HL-60/S4 treated with phorbol 12-myristate 13-acetate at 8.2 ng/mL for 4 days and 3 days (cell line): ENCODE results near the gene TCOF1.

ENCODE experiments used
- in situ Hi-C: fragments of 300-500 bp; cut with MboI; formaldehyde crosslinking; loops from 2 replicates; pipeline ENCODE4 v1.15.0; 2022; ENCODE audit warnings: low sequenced_read_pairs

The TCOF1 gene

DNA sequence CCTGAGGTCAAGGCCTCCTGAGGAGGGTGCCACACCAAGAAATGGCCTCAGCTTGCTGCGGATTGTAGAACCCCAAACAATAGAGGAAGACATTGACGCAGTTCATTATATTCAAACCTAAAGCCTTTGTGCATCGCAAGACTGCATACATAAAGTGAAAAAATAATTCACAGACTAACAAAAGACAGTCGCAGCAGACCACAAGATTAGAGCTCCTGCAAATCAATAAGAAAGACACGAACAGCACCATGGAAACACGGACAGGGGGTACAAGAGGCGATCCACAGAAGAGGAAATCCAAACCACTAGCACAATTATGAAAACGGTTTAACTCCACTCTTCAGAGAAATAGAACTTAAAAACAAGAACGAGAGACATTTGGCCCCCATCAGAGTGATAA is 10.0 kb upstream of the TCOF1 start:
- in situ Hi-C loops, result no loop called here

DNA sequence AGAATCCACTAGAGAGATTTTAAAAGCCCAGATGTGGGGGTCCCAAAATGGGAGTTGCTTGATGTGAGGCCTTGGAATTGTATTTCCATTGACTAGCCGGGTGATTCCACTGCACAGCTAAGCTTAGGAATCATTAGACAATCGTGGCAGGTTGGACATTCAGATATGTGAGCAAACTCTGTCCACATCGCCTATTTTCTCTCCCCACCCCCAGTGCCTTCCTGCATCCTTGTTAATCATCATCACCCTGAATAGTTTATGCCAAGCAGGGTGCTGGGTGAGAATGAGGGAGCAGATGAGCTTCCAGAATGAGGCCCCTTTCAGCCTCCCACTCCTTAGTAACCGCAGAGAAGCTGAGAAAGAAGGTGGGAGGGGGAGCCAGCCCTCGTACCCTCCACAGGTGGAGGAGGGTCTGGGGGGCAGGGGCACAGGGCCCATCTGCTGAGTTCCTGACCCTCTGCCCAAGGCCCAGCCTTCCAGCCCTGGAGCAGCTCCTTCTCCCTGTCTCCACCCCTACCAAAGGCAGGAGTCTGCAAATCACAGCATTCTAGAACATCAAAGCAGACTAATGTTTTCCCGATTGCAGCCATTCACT is 7.7 kb upstream of the TCOF1 start:
- in situ Hi-C loops, result no loop called here

DNA sequence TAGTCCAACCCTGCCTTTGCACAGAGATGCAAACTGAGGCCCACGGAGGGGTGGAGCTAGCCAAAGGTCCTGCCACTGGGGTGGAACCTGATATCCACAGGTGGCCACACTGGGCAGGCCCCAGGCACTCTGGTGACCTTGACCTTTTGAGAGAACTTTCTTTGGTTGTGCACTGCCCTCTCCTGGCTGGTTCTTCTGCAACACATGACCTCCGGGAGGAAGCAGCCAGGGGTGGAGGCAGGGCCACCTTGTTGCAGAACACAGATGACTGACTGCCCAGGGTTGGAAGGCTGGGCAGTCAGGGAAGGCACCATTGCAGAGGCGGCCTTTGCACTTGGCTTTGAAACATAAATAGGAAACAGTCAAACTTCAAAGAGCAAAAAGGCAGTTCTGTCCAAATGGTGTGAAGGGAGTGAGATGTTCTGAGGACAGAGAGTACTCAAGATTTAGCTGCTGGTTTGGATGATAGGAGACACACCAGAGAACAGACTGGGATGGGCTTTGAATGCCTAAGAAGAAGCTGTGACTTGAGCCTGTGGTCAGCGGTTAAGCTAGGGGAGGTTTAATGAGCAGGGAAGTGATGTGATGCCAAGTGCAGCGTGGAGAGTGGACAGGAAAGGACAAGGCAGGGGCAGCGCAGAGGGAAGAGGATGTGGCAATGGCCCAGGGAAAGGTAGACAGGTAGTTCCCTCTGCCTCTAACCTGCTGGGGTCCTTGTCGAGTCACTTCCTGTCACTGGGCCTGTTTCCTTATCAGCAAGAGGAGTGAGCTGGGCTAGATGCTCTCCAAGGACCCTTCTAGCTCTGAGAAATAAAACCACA is 6.8 kb upstream of the TCOF1 start:
- in situ Hi-C loops, result no loop called here

DNA sequence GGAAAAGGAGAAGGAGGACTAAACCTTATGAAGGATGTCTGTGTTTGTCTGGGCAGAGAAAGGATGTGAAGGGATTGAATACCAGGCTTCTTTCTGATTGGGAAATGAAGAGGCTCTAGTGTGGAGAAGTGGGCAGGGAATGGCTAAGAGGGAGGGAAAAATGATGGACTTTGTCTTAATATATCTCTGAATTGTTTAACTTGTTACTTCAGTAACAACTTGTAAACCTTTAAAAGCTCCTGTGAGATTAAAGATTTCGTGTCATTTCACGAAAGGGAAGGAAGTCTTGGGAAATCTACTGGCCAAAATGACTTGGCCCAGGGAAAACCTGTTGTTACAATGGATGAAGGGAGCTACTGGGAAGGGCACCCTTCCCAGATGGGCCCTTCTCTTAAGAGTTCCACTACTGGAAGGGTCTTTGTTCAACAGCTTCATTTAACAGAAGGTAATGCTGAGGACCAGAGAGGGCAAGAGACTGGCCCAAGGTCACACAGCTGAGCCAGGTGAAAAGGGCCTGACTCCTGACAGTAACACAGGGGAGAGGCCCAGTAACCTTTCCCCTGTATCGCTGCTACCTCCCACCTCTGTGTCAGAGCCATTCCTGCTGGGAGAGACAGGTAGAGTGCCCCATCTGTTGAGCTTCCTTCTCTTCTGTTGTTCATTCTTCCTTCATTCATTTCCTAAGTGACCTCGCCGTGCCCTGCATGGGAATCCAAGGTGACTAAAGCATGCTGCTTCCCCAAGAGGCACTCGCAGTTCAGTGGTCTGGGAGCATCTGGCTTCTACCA is 5.1 kb upstream of the TCOF1 start:
- in situ Hi-C loops, result no loop called here

DNA sequence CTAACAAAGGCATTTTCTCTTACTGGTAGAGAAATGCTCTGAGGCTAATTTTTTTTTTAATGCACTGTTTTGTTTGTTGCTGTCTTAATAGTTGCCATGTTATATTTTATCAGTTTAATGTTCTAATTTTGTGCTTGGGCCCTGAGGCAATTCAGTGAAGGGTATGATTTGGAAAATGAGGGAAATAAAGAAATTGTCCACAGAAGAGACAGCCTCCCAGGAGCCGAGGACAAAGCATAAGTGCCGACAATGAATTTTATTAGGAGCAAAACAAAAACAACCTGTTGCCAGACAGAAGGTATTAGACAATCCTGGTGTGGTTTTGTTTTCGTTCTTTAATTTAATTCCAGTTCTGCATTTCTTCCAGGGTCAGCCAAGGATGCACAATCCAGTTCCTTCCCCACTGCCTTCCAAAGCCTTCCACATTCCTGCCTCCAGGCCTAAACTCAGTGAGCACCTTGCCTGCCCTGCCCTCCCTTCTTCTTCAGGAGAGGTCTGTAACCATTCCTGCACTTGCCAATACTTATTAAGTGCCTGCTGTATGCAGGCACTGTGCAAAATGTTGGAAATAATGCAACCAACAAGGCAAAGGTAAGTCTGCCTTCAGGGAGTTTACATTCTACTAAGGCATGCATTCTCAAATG is 4.3 kb upstream of the TCOF1 start:
- in situ Hi-C loops, result no loop called here

DNA sequence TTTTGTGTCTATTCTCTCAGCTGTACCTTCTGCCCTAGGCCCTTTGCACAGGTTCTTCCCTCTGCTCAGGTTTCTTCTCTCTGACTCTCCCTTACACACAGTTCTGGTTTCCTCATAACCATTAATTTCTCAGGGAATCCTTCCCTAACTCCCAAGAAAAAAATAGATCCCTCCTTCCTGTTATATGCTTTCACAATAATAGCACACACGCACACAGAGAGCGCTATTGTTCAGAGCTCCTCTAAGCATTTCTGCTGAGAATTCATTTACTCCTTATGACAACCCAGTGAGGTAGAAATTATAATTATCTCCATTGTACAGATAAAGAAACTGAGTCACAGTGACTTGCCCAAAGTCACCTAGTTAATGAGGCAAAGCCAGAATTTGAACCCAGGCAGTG is 1.7 kb upstream of the TCOF1 start:
- in situ Hi-C loops, result no loop called here

DNA sequence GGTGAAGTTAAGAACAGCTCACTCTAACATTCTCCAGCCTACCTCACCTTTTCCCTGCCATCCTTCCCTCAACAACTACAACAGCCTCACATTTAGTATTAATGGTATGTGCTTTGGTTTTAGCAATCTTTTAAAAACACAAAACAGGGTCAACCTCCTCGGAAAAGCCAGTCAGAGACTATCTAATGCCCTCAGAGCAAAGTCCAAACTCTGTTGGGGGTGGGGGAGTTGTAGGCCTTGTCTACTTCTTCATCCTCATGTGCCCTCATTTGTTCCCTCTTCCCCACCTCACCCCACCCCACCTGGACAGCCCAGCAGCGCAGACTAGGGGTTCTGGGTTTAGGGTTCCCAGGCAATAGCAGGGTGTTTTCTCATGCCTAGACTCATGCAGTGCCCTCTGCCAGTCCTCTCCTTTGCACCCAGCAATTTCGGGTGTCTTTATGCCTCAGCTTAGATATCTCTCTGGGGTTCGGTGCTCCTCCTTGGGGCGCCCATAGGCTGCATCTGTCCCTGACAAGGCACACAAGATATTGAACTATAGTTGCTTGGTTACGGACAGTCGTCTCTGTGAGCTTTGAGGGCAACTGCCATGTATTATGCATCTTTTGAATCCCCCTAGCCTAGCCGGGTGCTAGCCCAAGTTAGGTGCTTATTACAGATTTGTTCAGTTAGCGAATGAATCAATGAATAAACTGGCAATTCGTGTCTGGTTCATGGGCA is 762 bp upstream of the TCOF1 start:
- in situ Hi-C loops, result no loop called here

DNA sequence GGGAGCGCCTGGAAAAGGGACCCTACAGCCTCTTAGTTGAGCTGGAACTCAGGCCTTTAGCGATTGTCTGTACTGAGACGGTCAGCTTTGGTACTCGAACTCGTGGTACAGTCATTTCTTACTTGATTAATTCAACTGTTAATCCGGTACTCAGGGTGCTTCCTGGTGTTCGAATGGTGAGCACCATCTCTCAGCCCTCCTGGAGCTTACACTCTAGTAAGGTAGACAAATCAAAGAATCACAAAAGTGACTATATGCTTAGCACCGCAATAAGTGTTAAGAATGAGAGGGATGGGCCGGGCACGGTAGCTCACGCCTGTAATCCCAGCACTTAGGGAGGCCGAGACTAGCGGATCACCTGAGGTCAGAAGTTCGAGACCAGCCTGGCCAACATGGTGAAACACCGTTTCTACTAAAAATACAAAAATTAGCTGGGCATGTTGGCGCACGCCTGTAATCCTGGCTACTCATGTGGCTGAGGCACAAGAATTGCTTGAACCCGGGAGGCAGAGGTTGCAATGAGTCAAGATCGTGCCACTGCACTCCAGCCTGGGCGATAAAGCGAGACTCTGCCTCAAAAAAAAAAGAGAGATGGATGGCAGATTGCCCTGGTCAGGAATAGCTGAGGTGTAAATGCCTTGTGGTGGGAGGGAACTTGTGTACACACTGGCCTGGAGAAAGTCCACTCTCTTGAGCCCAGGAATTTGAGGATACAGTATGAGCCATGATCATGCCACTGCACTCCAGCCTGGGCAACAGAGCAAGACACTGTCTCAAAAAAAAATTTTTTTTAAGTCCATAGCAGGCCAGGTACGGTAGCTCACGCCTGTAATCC is 981 bp downstream of the TCOF1 start:
- in situ Hi-C loops, result no loop called here

DNA sequence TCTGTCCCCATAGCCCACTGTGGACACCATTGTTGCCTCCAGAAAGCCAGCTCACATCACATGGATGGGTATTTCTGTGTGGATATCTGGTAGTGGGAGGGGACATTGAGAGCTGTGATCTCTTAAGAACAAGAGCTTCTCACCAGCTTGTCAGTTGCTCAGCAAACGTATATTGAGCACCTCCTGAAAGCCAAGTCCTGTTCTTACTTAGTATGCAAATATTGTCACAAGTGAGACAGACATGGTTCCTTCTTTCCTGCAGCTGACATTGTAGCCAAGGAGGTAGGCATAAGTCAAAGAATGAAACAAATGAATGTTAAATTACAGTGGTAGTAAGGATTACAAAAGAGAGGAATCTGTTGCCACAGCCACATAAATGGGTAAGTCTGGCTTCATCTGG is 3.8 kb downstream of the TCOF1 start:
- in situ Hi-C loops, result no loop called here

DNA sequence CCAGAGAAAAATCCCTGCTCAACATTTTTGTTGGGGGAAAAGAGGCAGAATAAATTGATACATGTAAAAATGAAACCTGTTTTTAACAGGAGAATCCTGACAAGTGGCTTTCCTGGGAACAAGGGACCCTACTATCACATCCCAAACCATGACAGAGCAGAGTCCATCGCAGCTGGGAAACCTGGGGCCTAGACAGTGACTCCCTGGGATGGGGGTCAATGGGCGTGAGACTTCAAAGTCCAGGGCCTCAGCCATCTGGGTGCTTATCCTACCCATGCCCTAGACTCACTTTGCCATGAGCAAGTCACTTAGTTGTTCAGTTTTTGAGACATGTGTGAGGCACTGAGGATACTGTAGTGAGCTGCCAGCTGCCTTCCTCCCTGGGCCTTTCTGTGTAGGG is 5.7 kb downstream of the TCOF1 start:
- in situ Hi-C loops, result no loop called here

DNA sequence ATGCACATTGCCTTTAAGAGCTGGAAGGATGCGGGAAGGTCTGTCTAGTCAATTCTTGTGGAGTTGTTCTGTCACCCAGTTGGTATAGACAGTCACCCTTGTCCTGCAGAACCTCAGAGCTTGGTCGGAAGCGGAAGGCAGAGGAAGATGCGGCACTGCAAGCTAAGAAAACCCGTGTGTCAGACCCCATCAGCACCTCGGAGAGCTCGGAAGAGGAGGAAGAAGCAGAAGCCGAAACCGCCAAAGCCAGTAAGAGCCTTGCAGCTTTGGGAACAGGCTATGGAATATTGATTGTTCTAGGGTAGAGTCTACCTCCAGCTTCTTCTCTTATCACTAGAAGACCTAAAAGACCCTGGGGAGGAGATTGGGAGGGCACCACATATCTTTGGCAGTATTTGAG is 6.5 kb downstream of the TCOF1 start:
- in situ Hi-C loops, result no loop called here

DNA sequence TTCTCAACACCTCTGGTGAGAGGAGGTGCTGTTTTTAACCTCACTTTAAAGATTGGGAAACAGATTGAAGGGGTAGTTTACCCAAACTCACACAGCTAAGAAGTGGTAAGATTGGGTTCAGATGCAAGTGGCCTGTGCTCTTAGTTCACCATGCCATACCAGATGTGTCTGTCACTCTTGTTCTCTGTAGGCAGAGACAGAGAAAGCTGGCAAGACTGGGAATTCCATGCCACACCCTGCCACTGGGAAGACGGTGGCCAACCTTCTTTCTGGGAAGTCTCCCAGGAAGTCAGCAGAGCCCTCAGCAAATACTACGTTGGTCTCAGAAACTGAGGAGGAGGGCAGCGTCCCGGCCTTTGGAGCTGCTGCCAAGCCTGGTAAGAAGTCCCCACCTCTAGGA is 11.0 kb downstream of the TCOF1 start:
- in situ Hi-C loops, result no loop called here

DNA sequence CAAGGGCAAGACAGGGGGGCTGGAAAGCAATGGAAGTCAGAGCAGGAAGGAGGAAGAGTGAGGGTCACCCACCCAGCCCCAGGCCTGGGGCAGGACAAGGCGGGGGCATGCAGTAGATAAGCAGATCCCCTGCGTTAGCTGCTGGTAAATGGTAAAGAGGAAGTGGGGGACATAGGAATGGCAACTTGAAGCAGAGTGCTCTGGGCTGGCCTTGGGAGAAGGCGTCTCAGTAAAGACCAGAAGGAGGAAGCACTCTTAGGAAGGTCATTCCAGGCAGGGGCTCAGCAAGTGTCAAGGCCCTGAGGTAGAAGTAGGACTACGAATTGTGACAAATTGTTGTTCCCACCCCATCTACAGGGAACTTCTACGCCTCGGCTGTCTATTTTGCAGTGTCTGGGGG is 15.1 kb downstream of the TCOF1 start:
- in situ Hi-C loops, result no loop called here

DNA sequence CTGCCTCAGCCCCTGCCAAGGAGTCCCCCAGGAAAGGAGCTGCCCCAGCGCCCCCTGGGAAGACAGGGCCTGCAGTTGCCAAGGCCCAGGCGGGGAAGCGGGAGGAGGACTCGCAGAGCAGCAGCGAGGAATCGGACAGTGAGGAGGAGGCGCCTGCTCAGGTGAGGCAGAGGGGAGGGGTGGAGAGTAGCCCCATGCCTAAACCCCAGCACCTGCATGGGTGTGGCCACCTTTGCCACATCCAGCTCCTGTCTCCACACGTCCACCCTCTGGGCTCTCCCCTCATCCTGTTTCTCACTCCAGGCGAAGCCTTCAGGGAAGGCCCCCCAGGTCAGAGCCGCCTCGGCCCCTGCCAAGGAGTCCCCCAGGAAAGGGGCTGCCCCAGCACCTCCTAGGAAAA is 17.2 kb downstream of the TCOF1 start:
- in situ Hi-C loops, result no loop called here

DNA sequence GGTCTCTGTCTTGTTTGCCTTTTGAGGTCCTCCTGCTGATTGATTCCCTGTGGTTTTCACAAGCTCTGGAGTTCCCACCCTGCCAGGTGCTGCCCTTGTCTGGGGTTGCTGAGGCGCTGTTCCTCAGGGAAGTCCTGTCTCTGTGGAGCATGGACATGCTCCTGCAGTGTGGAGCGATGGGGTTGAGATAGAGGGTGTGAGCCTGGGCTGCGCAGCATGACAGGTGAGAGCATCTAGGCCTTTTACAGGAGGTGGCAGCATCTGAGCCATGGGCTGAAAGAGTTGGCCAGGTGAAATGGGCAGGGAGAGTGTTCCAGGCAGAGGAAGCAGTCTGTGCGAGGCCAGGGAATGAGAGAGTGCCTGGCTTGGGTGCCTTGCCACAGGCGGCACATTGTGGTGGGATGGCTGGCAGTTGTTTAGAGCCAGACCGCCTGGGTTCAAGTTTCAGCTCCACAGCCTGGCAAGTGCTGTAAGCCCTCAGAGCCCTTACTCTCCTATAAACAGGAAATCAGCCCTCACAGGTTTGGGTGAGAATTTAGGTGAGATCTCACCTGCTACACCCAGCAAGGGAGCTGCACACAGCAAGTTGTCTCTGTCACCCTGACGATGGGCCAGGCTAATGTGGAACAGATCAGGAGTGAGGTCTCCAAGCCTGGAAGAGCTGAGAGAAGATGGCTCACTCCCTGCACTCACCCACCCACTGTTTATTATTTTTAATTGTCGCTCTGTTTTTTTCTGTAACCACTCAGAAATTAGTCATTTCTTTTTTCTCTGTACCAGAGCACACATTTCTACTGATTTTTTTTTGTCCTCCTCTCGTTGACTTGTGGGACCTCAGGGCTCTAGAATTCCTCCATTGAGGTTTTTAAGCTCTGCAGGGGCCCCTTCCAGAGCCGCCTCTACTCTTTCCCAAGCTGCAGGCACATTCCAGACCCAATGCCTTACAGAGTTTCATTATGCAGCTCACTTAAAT is 19.6 kb downstream of the TCOF1 start:
- in situ Hi-C loops, result no loop called here

DNA sequence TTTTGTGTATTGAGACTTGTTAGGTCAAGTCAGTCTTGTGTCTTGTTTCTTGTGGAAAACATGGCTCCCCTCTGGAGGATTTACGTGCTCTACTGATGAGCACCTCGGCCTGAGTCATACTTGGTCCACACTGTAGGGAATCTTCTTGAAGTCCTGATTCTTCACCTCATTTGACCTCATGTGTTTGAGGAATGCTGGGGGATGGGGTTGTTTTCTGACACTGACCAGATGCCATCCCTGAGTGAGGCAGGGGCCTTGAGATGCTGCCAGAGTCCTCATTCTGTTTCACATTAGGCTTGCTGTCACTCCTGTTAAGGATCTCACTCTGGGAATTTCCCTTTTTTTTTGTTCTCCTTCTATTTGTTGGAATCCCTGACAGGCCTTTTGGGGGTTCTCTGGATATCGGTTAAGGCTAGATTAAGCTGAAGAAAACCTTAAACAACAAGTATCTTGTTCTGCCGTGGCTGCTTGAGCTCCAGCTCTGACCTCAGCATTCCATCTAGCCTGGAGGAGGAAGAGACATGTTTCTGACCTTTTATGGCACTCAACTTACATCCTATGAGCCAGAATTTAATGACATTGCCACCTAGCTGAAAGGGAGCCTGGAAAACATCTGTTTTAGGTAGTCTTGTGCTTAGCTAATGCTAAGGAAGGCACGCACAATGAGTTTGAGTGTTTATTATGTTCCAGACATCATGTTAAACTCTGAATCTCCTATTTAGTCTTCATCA is 20.6 kb downstream of the TCOF1 start:
- in situ Hi-C loops, result no loop called here

DNA sequence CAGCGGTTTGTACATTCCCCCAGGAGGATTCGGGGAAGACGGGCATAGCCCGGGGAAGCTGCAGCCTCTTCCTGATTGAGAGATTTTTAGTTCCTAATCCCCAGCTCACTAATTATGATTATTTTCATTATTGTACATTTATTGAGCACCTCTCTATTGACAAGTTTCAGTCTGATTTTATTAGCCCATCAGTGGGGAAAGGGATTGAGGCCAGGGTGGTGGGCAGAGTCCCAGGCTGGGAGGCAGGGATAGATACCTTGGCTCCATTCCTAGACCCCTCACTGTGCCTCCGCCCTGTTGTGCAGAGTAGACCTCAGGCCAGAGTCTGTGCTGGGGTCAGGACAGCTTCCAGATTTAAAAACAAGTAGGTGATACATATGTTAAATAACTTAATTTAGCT is 27.2 kb downstream of the TCOF1 start:
- in situ Hi-C loops, result no loop called here
